H1 (cell line): ENCODE data around the gene STXBP6. TPM values are rescaled to one million over a fixed set of nuclear protein-coding genes. Genes with fewer than 3 reads are reported as not detected.

ENCODE experiments used
- CTCF ChIA-PET: fragments of 300-600 bp; sonication (Branson Sonifier 250); formaldehyde crosslinking; loops from one replicate; lab custom pipeline; 2021; ENCODE audit not compliant: partially characterized antibody; lab: Charles Lee
- POLR2A ChIA-PET: fragments of 300-600 bp; sonication (Branson Sonifier 250); formaldehyde crosslinking; loops from one replicate; lab custom pipeline; 2021; ENCODE audit warnings: inconsistent platforms; ENCODE audit not compliant: partially characterized antibody; lab: Charles Lee
- DNase-seq, 2 experiments: peaks; one replicate each; pipeline versions ENCODE4 v3.0.0 to v3.0.0-alpha.2; 2010 to 2022; ENCODE audit warnings: low spot score in 2 of 2, low read depth in 1 of 2, mixed read lengths in 1 of 2
- FAIRE-seq: peaks from 2 replicates; lab custom pipeline; 2011; peaks lifted over from hg19 to GRCh38; lab: Jason Lieb, UNC
- H2AFZ ChIP-seq: 2 replicates; pipeline ENCODE4 v1.8.1; 2012; ENCODE audit warnings: low read length, inconsistent platforms
- H2AK5ac ChIP-seq: 2 replicates; pipeline ENCODE4 v1.6.1; 2013; ENCODE audit warnings: low read depth, low read length
- H2BK120ac ChIP-seq: replicated peaks from 2 replicates; pipeline ENCODE3; 2013; ENCODE audit warnings: low read depth, low read length, inconsistent platforms
- H2BK12ac ChIP-seq: 2 replicates; pipeline ENCODE4 v1.6.1; 2013; ENCODE audit warnings: low read depth, low read length
- H2BK15ac ChIP-seq: 2 replicates; pipeline ENCODE4 v1.6.1; 2013; ENCODE audit warnings: low read length
- H2BK20ac ChIP-seq: 2 replicates; pipeline ENCODE4 v1.6.1; 2013; ENCODE audit warnings: low read length
- H2BK5ac ChIP-seq: 2 replicates; pipeline ENCODE4 v1.6.1; 2013; ENCODE audit warnings: low read depth, low read length
- H3K14ac ChIP-seq: 2 replicates; pipeline ENCODE4 v1.6.1; 2013; ENCODE audit warnings: inconsistent platforms; ENCODE audit not compliant: insufficient read length
- H3K18ac ChIP-seq: 2 replicates; pipeline ENCODE4 v1.6.1; 2013; ENCODE audit warnings: low read length; ENCODE audit errors: extremely low read depth
- H3K23ac ChIP-seq: 2 replicates; pipeline ENCODE4 v1.6.1; 2013; ENCODE audit warnings: inconsistent platforms; ENCODE audit not compliant: insufficient read length
- H3K23me2 ChIP-seq: 2 replicates; pipeline ENCODE4 v1.6.1; 2013; ENCODE audit warnings: low read depth, low read length
- H3K27ac ChIP-seq: 2 replicates; pipeline ENCODE4 v1.6.1; 2011; ENCODE audit warnings: low read depth, low read length, inconsistent platforms
- H3K27me3 ChIP-seq, 4 experiments: replicated peaks in 1 of 4; 1 replicate in 1 of 4; 2 replicates in 3 of 4; pipeline versions ENCODE4 v1.6.1 to v1.8.1; 2011 to 2013; ENCODE audit warnings: low read length in 3 of 4, mild to moderate bottlenecking in 3 of 4, inconsistent platforms in 2 of 4, mixed read lengths in 2 of 4, moderate library complexity in 1 of 4; ENCODE audit not compliant: control insufficient read depth in 3 of 4, insufficient read depth in 3 of 4; ENCODE audit errors: extremely low read depth in 1 of 4
- H3K36me3 ChIP-seq, 4 experiments: 2 replicates each; pipeline versions ENCODE4 v1.6.1 to v1.8.1; 2011 to 2013; ENCODE audit warnings: mild to moderate bottlenecking in 4 of 4, low read length in 3 of 4, moderate library complexity in 2 of 4, control low read depth in 1 of 4, inconsistent platforms in 1 of 4; ENCODE audit not compliant: insufficient read depth in 4 of 4, control insufficient read depth in 2 of 4
- H3K4ac ChIP-seq: replicated peaks from 2 replicates; pipeline ENCODE3; 2013; ENCODE audit warnings: low read length, low read depth, mixed read lengths, inconsistent platforms; ENCODE audit not compliant: insufficient read length
- H3K4me1 ChIP-seq, 4 experiments: replicated peaks in 1 of 4; 1 replicate in 1 of 4; 2 replicates in 3 of 4; pipeline versions ENCODE4 v1.6.1 to v1.8.1; 2011 to 2013; ENCODE audit warnings: low read length in 3 of 4, inconsistent platforms in 2 of 4, mixed read lengths in 1 of 4; ENCODE audit not compliant: insufficient read depth in 4 of 4, control insufficient read depth in 3 of 4
- H3K4me2 ChIP-seq, 2 experiments: 2 replicates each; pipeline versions ENCODE4 v1.6.1 to v1.8.1; 2011 to 2013; ENCODE audit warnings: low read depth in 2 of 2, low read length in 2 of 2, control low read depth in 1 of 2, inconsistent platforms in 1 of 2, mild to moderate bottlenecking in 1 of 2; ENCODE audit not compliant: insufficient read depth in 1 of 2
- H3K4me3 ChIP-seq, 4 experiments: fragments of 200-600, 300-600 bp in 1 of 4; sonication (generic), shearing (Covaris generic), sonication (Bioruptor Twin) in 1 of 4; 2 replicates each; pipeline versions ENCODE4 v1.5.1 to v1.8.1; 2011 to 2016; ENCODE audit warnings: low read length in 4 of 4, low read depth in 3 of 4, control low read depth in 2 of 4, inconsistent platforms in 2 of 4, mild to moderate bottlenecking in 2 of 4, mixed read lengths in 1 of 4, moderate library complexity in 1 of 4; ENCODE audit not compliant: insufficient read depth in 2 of 4; ENCODE audit errors: extremely low read depth in 1 of 4
- H3K56ac ChIP-seq: replicated peaks from 2 replicates; pipeline ENCODE3; 2013; ENCODE audit warnings: low read depth, mild to moderate bottlenecking, mixed read lengths, low read length, inconsistent platforms; ENCODE audit not compliant: insufficient read length
- H3K79me1 ChIP-seq: 2 replicates; pipeline ENCODE4 v1.6.1; 2013; ENCODE audit warnings: low read depth, low read length, control low read depth
- H3K79me2 ChIP-seq, 2 experiments: 2 replicates each; pipeline versions ENCODE4 v1.6.1 to v1.8.1; 2012 to 2013; ENCODE audit warnings: low read length in 2 of 2, mild to moderate bottlenecking in 2 of 2, inconsistent platforms in 1 of 2; ENCODE audit not compliant: insufficient read depth in 2 of 2, control insufficient read depth in 1 of 2
- H3K9ac ChIP-seq, 4 experiments: replicated peaks in 1 of 4; 1 replicate in 1 of 4; 2 replicates in 3 of 4; pipeline versions ENCODE4 v1.6.1 to v1.8.1; 2011 to 2013; ENCODE audit warnings: low read depth in 3 of 4, low read length in 3 of 4, control low read depth in 2 of 4, mild to moderate bottlenecking in 2 of 4, moderate library complexity in 2 of 4, inconsistent platforms in 1 of 4; ENCODE audit errors: extremely low read depth in 1 of 4
- H3K9me3 ChIP-seq, 2 experiments: 2 replicates each; pipeline versions ENCODE4 v1.6.1 to v1.8.1; 2012 to 2013; ENCODE audit warnings: mild to moderate bottlenecking in 2 of 2, moderate library complexity in 2 of 2, control low read depth in 1 of 2, inconsistent platforms in 1 of 2, low read depth in 1 of 2, low read length in 1 of 2, mixed read lengths in 1 of 2; ENCODE audit not compliant: insufficient read depth in 2 of 2
- H4K20me1 ChIP-seq, 2 experiments: replicated peaks in 1 of 2; 2 replicates each; pipeline versions ENCODE3 to v1.8.1; 2011 to 2013; ENCODE audit warnings: inconsistent platforms in 2 of 2, low read length in 2 of 2, mild to moderate bottlenecking in 1 of 2; ENCODE audit not compliant: insufficient read depth in 2 of 2, control insufficient read depth in 1 of 2
- H4K5ac ChIP-seq: 2 replicates; pipeline ENCODE4 v1.6.1; 2013; ENCODE audit warnings: low read length, low read depth, mixed read lengths, inconsistent platforms; ENCODE audit not compliant: insufficient read length
- H4K8ac ChIP-seq: 2 replicates; pipeline ENCODE4 v1.8.0; 2013; ENCODE audit warnings: mild to moderate bottlenecking, moderate library complexity, low read length, inconsistent platforms; ENCODE audit not compliant: insufficient read depth; ENCODE audit errors: extremely low read depth
- H4K91ac ChIP-seq: replicated peaks from 2 replicates; pipeline ENCODE3; 2013; ENCODE audit warnings: low read length, mixed read lengths, inconsistent platforms; ENCODE audit not compliant: insufficient read length
- BRCA1 ChIP-seq: IDR thresholded peaks from 2 replicates; pipeline ENCODE4 v1.6.1; 2012; ENCODE audit warnings: low read depth, low read length, improper control_type of control experiment
- CREB1 ChIP-seq: IDR thresholded peaks from 2 replicates; pipeline ENCODE4 v1.6.1; 2012; ENCODE audit warnings: inconsistent platforms
- EP300 ChIP-seq, 2 experiments: IDR thresholded peaks; 1 replicate in 1 of 2; 2 replicates in 1 of 2; pipeline ENCODE4 v1.6.1; 2011 to 2012; ENCODE audit warnings: low read depth in 2 of 2, low read length in 2 of 2, mild to moderate bottlenecking in 2 of 2, borderline replicate concordance in 1 of 2, inconsistent platforms in 1 of 2, moderate library complexity in 1 of 2
- KDM1A ChIP-seq: fragments of 200-600, 300-600 bp; sonication (generic); IDR thresholded peaks from 2 replicates; pipeline ENCODE4 v1.7.1; 2016; ENCODE audit warnings: mild to moderate bottlenecking, low read length, borderline replicate concordance
- POLR2A ChIP-seq, 2 experiments: IDR thresholded peaks; 1 replicate in 1 of 2; 2 replicates in 1 of 2; pipeline ENCODE4 v1.6.1; 2011; ENCODE audit warnings: low read depth in 2 of 2, low read length in 2 of 2, mild to moderate bottlenecking in 2 of 2; ENCODE audit errors: control extremely low read depth in 1 of 2
- RNF2 ChIP-seq: fragments of 200-900, 300-1000 bp; sonication (generic); IDR thresholded peaks from 2 replicates; pipeline ENCODE4 v1.7.1; 2016; ENCODE audit warnings: borderline replicate concordance, low read depth, mild to moderate bottlenecking, antibody characterized with exemption, low read length; ENCODE audit not compliant: poor library complexity, severe bottlenecking; ENCODE audit errors: missing control alignments
- SAP30 ChIP-seq: fragments of 300-600 bp; sonication (generic); IDR thresholded peaks from 2 replicates; pipeline ENCODE4 v1.7.1; 2012; ENCODE audit warnings: low read length, moderate library complexity, mild to moderate bottlenecking, inconsistent platforms; ENCODE audit not compliant: insufficient read depth, insufficient replicate concordance
- SIRT6 ChIP-seq: IDR thresholded peaks from one replicate; pipeline ENCODE4 v1.7.1; 2012; ENCODE audit warnings: low read length, inconsistent platforms
- SP2 ChIP-seq: IDR thresholded peaks from 2 replicates; pipeline ENCODE4 v1.6.1; 2012; ENCODE audit warnings: mild to moderate bottlenecking, low read length, inconsistent platforms
- SP4 ChIP-seq: IDR thresholded peaks from 2 replicates; pipeline ENCODE4 v1.6.1; 2012; ENCODE audit warnings: low read length, inconsistent platforms
- SRF ChIP-seq: IDR thresholded peaks from 2 replicates; pipeline ENCODE4 v1.6.1; 2011; ENCODE audit warnings: mild to moderate bottlenecking, low read depth, low read length, moderate library complexity
- TEAD4 ChIP-seq: IDR thresholded peaks from 2 replicates; pipeline ENCODE4 v1.6.1; 2012; ENCODE audit warnings: low read depth, low read length, inconsistent platforms, mixed read lengths
- WGBS, 2 experiments: shearing (Covaris generic) in 1 of 2; methylation state at CpG; one replicate each; pipeline versions ENCODE4 v1.1.6 to v1.1.7; 2013 to 2015; ENCODE audit warnings: low lambda C conversion rate in 2 of 2, mixed read lengths in 2 of 2, inconsistent platforms in 1 of 2, low coverage in 1 of 2, missing lambda C conversion rate in 1 of 2; ENCODE audit not compliant: insufficient replicate concordance in 2 of 2, insufficient coverage in 1 of 2, insufficient read length in 1 of 2; ENCODE audit errors: extremely low coverage in 1 of 2, missing lambda C conversion rate in 1 of 2; 5-methylcytosine and 5-hydroxymethylcytosine counted together
- polyA plus RNA-seq, 7 experiments: library from polyadenylated mRNA; depleted of rRNA in 3 of 7; stranded (reverse) in 5 of 7; unstranded in 2 of 7; fragments of >200 nt in 5 of 7; fragments of 200-250 nt in 2 of 7; gene quantifications; 1 replicate in 5 of 7; 2 replicates in 1 of 7; 4 replicates in 1 of 7; pipeline versions ENCODE4 v1.2.1 to v1.2.3, GENCODE V29; 2011 to 2013; ENCODE audit warnings: missing spikeins in 2 of 7, mixed read lengths in 2 of 7
- total RNA-seq: library from RNA; stranded (reverse); fragmentation: NEBNext Ultra II Directional; extraction: Animal tissue kit (Norgen Biotek cat#: 25700); gene quantifications from 2 replicates; pipeline ENCODE4 v1.2.1, GENCODE V29; 2021
- TF ChIP-seq, protein P1 (sequence below): IDR thresholded peaks from 2 replicates; pipeline ENCODE4 v1.6.1; 2012; ENCODE audit warnings: inconsistent platforms
- TF ChIP-seq, protein P2 (sequence below): IDR thresholded peaks from 2 replicates; pipeline ENCODE4 v1.6.1; 2012; ENCODE audit warnings: inconsistent platforms

STXBP6 gene
- total and polyA plus RNA-seq, 2 of the 8 experiments (the other 6 are each of a cell fraction or from before 2014, with no cell fraction given): 9.4 to 18.1 TPM

DNA sequence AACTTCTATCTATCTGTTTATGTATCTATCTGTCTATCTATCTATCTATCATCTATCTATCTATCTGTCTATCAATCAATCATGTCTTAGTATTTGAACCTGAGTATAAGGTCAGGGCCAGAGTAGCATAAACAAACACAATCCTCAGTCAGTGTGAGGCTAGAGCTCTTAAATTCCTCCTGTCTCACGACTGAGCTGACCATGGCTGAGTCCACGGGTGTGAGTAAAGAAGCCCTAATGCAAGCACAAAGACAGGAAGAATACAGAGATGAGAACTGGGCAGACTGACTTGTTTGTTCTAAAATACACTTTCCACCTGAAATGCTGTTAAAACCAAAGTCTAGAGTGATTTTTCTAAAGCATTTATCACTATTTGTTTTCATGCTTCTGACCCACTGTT, 47.2 kb upstream of the STXBP6 start:
- Histone ChIP-seq H3K27ac (no peak overlapping the region), H3K14ac (no peak overlapping the region), H4K8ac (no peak overlapping the region), H3K9me3 (no peaks in the 10 kb centered on the region), H2BK20ac (no peak overlapping the region), H3K4me2 (no peak overlapping the region), H3K4me3 (no peak overlapping the region), H3K27me3 (no peaks in the 10 kb centered on the region), H2BK12ac (no peak overlapping the region), H2AFZ (no peak overlapping the region), H3K79me2 (no peaks in the 10 kb centered on the region), H2AK5ac (no peak overlapping the region), H2BK5ac (no peak overlapping the region), H2BK120ac (no peak overlapping the region), H3K18ac (no peak overlapping the region), H3K9ac (no peak overlapping the region), H3K79me1 (no peaks in the 10 kb centered on the region), H3K4me1 (0 out of 7 replicates have a peak, but pooled peaks cover 0 to 3% (median 0%) of the 10 kb centered on the region in 4 experiments), H4K91ac (no peak overlapping the region), H4K20me1 (no peaks in the 10 kb centered on the region), H3K23me2 (no peaks in the 10 kb centered on the region), H2BK15ac (no peak overlapping the region), H3K23ac (no peak overlapping the region), H4K5ac (no peak overlapping the region), H3K36me3 (no peaks in the 10 kb centered on the region), H3K56ac (no peak overlapping the region), H3K4ac (no peak overlapping the region)
- ChIA-PET CTCF (interaction anchor here (1.0 kb wide), 1 partner anchor 31 kb away, joined by 3 read pairs; no protein-coding TSS in a partner anchor), POLR2A (no interaction called here)
- FAIRE-seq (no peak), DNase-seq (no peak)
- WGBS, 2 experiments: 85% methylated on average over 2 of the region's 2 CpGs; no CpG with 5 or more reads in 1 of the 2 experiments
- TF ChIP-seq SP2 (no peak), SRF (no peak), CREB1 (no peak), TEAD4 (no peak), SAP30 (no peak), RNF2 (no peak), SP4 (no peak), BRCA1 (no peak), SIRT6 (no peak), KDM1A (no peak), POLR2A (IDR thresholded peaks at IDR 0.05; ENCODE audit: control extremely low read depth in 1 of 2, low read depth in 2 of 2, low read length in 2 of 2) (no peak), EP300 (IDR thresholded peaks at IDR 0.05; ENCODE audit: borderline replicate concordance in 1 of 2, low read depth in 2 of 2, low read length in 2 of 2) (no peak)
- TF ChIP-seq, protein P1, sequence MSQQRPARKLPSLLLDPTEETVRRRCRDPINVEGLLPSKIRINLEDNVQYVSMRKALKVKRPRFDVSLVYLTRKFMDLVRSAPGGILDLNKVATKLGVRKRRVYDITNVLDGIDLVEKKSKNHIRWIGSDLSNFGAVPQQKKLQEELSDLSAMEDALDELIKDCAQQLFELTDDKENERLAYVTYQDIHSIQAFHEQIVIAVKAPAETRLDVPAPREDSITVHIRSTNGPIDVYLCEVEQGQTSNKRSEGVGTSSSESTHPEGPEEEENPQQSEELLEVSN: no peak
- TF ChIP-seq, protein P2, sequence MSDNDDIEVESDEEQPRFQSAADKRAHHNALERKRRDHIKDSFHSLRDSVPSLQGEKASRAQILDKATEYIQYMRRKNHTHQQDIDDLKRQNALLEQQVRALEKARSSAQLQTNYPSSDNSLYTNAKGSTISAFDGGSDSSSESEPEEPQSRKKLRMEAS: no peak
